GM19463 (cell line): ENCODE results near the gene TTC5.
"Not testable (repeated sequence)": the region's sequence is repeated elsewhere in the genome, so short reads cannot be mapped to it uniquely, and the experiment has no call there.

Source experiments
- ATAC-seq: cut with Tn5 transposase; IDR thresholded peaks from one replicate; pipeline ENCODE4 v1.9.1; 2021; ENCODE audit warnings: mild to moderate bottlenecking, moderate library complexity; ENCODE audit not compliant: unreplicated experiment

The TTC5 gene

DNA sequence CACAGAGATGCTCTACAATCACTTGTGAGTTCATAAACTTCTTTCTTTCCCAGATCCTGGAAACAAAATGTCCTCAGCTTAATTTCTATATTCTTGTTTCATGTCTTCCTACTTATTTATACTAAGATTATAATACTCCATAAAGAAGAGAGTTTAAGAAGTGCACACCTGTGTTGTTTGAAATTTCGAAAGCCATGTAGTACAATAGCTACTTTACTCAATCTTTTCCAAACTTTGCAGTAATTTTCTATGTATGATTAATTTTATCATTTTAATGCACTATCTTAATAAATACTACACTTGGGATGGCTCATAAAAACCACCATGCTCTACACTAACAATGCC, 300 bp upstream of the TTC5 start:
- ATAC-seq, result no peak

DNA sequence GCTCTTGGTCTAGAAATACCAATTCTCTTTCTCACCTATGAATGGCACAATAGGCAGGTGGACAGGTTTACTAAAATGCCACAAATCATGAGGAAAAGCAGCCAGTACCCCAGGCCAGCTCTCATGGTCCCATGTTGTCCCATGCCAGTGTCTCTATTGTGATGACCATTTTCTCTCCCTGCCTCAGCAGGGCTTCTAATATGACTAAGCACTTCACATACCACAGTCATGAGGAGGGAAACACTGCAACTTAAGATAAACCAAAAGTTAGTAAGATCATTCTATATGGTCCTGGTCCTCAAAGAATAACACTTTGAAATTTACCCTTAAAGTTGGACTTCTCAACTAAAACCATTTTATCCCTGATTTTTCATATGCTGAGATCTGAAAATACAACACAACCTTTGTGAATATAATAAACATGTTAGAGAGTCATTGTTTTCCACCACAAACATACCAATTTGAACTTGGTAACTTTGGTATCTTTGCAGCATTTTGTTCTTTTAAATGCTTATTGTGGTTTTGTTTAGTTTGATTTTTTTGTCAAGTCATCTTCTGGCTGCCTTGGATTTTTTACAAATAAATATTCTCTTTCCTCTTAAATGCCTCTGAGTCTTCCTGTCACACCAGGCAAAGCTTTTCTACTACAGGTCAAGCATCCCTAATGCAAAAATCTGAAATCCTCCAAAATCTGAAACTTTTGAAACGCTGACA, 3.6 kb downstream of the TTC5 start:
- no peak for ATAC-seq

DNA sequence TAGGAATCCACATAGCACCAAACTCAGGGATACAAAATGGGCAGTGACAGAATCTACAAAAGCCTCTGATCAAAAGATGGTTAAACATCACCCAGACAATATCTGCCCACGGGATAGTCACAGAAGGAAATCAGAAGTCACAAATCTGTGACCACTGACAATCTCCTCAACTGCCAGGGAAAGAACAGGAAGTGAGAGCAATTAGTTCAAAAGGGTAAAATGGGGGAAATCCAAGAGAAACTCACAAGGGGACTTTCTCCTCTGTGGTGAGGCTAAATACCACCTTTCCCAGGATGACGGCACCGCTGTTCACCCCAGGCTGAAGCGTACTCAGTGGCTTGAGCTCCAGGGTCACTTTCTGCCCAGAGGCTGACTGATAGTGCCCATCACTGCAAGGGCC, 10.7 kb downstream of the TTC5 start:
- peak; percentile 96 for ATAC-seq

DNA sequence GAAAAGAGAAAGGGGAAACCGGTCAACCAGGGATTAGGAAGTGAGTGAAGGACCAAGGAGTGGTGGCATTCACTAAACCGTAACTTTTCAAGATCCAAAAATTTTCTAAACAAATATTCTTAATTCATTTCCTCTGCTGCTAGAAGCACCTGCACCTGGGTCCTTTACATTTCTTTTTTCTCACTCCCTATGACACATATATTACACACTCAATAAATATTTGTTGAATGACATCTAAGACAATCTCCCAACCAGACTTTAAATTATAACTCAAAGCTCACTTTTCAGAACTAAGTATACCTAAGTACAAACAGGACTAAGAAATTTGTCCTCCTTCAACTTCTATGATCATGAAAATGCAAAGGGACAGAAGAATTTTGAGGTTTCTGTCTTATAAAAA, 11.1 kb downstream of the TTC5 start:
- ATAC-seq, result no peak

DNA sequence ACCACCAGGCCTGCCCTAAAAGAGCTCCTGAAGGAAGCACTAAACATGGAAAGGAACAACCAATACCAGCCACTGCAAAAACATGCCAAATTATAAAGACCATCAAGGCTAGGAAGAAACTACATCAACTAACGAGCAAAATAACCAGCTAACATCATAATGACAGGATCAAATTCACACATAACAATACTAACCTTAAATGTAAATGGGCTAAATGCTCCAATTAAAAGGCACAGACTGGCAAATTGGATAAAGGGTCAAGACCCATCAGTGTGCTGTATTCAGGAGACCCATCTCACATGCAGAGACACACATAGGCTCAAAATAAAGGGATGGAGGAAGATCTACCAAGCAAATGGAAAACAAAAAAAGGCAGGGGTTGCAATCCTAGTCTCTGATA, 23.8 kb downstream of the TTC5 start:
- not testable (repeated sequence) for ATAC-seq

DNA sequence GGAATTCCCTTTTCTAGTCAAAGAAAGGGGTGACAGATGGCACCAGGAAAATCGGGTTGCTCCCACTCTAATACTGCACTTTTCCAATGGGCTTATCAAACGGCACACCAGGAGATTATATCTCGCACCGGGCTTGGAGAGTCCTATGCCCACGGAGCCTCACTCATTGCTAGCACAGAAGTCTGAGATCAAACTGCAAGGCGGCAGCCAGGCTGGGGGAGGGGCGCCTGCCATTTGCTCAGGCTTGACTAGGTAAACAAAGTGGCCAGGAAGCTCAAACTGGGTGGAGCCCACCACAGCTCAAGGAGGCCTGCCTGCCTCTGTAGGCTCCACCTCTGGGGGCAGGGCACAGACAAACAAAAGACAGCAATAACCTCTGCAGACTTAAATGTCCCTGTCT, 25.5 kb downstream of the TTC5 start:
- ATAC-seq, result not testable (repeated sequence)

DNA sequence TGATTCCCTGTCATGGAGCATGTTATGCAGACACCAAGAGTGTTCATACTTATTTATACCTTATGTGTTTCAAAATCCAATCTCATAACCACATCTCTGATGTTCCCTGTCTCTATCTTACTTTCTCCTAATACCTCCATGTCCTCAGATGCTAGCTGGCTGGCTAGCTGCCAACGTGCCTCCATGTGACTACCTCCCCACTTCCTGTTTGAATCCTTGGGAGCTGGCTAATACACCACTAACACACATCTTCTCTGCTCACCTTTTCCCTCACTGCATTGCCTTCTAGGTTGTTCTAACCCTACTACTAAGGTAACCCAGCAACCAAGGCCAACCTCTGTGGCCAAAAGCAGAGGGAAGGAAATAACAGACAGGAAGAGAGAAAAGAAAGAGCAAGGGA, 27.3 kb downstream of the TTC5 start:
- no peak for ATAC-seq

DNA sequence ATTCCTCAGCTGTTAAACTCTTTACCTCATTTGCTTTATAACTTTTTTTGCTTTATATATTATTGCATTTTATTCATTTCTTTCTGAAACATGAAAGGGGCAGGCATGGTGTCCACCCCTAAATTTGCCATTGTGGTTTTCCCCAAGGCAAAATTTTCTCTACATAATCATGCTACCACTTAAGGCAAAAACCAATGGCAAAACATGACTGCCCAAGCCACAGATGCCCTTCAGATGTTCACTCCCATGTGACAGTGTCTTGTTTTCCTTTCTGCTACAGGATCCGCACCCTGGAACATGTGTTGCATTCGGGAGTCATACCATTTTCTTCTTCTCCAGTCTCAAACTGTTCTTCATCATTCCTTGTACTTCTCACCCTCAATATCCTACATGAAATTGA, 28.3 kb downstream of the TTC5 start:
- ATAC-seq, result no peak

DNA sequence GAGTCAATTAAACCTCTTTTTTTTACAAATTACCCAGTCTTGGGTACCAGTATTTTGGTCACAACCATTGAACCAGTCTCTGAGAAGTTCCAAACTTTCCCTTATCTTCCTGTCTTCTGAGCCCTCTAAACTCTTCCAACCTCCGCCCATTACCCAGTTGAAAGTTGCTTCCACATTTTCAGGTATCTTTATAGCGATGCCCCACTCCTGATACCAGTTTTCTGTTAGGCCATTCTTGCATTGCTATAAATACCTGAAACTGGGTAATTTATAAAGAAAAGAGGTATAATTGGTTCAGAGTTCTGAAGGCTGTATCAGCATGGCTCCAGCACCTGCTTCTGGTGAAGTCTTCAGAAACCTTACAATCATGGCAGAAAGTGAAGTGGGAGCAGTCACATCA, 31.7 kb downstream of the TTC5 start:
- no peak for ATAC-seq

DNA sequence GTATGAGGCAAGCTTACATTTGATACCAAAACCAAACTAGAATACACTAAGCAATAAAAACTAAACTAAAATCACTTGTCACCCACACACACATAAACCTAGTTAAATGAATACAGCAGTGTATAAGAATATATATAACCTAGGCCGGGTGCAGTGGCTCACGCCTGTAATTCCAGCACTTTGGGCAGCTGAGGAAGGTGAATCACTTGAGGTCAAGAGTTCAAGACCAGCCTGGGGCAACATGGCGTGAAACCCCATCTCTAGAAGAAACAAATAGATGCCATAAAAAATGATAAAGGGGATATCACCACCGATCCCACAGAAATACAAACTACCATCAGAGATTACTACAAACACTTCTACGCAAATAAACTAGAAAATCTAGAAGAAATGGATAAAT, 41.4 kb downstream of the TTC5 start:
- ATAC-seq, result not testable (repeated sequence)

DNA sequence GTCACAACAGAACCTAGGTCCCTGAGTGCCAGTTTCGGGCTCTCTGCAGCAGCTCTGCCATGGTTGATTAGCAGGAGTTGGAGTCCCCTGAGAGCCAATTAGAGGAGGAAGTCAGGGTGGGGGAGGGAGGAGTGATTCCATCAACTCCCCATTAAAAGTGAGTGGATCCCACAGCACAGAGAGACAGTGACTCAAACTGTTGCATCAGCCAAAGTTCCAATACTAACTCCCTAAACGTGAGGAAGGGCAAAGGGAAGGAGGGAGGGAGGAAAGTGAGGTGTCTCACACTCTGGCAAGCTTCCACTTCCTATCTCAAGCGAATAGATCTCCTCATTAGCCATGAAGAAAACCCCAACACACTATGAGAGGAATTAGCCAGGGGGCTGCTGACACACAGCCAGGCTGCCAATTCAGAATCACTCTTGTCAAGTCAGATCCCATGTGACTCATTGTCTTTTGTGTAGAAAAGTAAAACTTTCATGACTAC, 43.1 kb downstream of the TTC5 start:
- ATAC-seq, result no peak

DNA sequence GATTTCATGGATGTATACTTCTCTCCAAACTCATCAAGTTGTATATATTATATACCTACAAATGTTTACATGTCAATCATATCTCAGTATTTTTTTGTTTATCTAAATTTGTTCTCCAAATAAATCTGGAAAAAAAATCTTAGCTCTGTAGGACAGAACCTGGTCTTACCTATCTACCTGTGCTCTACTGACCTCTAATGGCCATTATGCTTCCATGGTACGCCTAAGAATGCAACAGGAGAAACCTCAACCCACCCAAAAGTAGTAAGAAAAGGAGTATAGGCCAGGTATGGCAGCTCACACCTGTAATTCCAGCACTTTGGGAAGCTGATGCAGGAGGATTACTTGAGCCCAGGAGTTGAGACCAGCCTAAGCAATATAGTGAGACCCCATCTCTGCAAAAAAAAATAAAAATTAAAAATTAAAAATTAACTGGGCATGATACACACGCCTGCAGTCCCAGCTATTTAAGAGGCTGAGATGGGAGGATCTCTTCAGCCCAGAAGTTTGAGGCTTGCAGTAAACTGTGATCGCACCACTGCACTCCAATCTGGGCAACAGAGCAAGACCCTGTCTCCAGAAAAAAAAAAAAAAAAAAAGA, 58.0 kb downstream of the TTC5 start:
- no peak for ATAC-seq
